HepG2 (cell line): Measurements from ENCODE around the gene TEX19. TPM values are rescaled to one million over a fixed set of nuclear protein-coding genes. Genes with fewer than 3 reads are reported as not detected.

Experiments used
- CREM ChIP-seq, 2 experiments: sonication (generic) in 1 of 2; formaldehyde crosslinking in 1 of 2; IDR thresholded peaks; 2 replicates each; pipeline versions ENCODE4 v1.4.0 to v1.6.1; 2016 to 2020; ENCODE audit warnings: antibody characterized with exemption in 1 of 2, mild to moderate bottlenecking in 1 of 2, missing genetic modification reagents in 1 of 2
- FOSL2 ChIP-seq: sonication (generic); formaldehyde crosslinking; IDR thresholded peaks from 2 replicates; pipeline ENCODE4 v1.4.0; 2020; ENCODE audit warnings: missing genetic modification reagents
- HMGA1 ChIP-seq: sonication (generic); formaldehyde crosslinking; conservative IDR thresholded peaks from 2 replicates; pipeline ENCODE4 v1.4.0; 2020; ENCODE audit warnings: missing genetic modification reagents
- HNF1B ChIP-seq: sonication (generic); formaldehyde crosslinking; IDR thresholded peaks from 2 replicates; pipeline ENCODE4 v1.5.1; 2020; ENCODE audit warnings: mild to moderate bottlenecking, moderate library complexity, missing genetic modification reagents
- KDM5B ChIP-seq: sonication (generic); formaldehyde crosslinking; IDR thresholded peaks from 2 replicates; pipeline ENCODE4 v1.4.0; 2020; ENCODE audit warnings: missing genetic modification reagents, mild to moderate bottlenecking, borderline replicate concordance
- NPAS2 ChIP-seq: sonication (generic); formaldehyde crosslinking; IDR thresholded peaks from 2 replicates; pipeline ENCODE4 v1.8.0; 2022; ENCODE audit warnings: mild to moderate bottlenecking, missing genetic modification reagents, borderline replicate concordance
- PHB2 ChIP-seq: fragments of 450-650 bp; IDR thresholded peaks from 2 replicates; pipeline ENCODE4 v1.6.1; 2018; ENCODE audit not compliant: partially characterized antibody
- ZNF142 ChIP-seq: sonication (generic); formaldehyde crosslinking; IDR thresholded peaks from 2 replicates; pipeline ENCODE4 v1.4.0; 2020; ENCODE audit warnings: missing genetic modification reagents
- ZNF430 ChIP-seq: sonication (generic); formaldehyde crosslinking; IDR thresholded peaks from 2 replicates; pipeline ENCODE4 v1.9.0; 2021; ENCODE audit warnings: mild to moderate bottlenecking, missing genetic modification reagents
- ZNF576 ChIP-seq: sonication (generic); formaldehyde crosslinking; IDR thresholded peaks from 2 replicates; pipeline ENCODE4 v1.4.0; 2020; ENCODE audit warnings: mild to moderate bottlenecking, missing genetic modification reagents
- ZNF670 ChIP-seq: sonication (generic); formaldehyde crosslinking; IDR thresholded peaks from 2 replicates; pipeline ENCODE4 v1.8.0; 2022; ENCODE audit warnings: mild to moderate bottlenecking, missing genetic modification reagents, borderline replicate concordance
- ZNF687 ChIP-seq: sonication (generic); formaldehyde crosslinking; IDR thresholded peaks from 2 replicates; pipeline ENCODE4 v1.5.1; 2020; ENCODE audit warnings: mild to moderate bottlenecking, missing genetic modification reagents, moderate library complexity
- ZNF83 ChIP-seq: sonication (generic); formaldehyde crosslinking; IDR thresholded peaks from 2 replicates; pipeline ENCODE4 v1.4.0; 2020; ENCODE audit warnings: missing genetic modification reagents, mild to moderate bottlenecking, borderline replicate concordance
- ZSCAN21 ChIP-seq: sonication (generic); formaldehyde crosslinking; IDR thresholded peaks from 2 replicates; pipeline ENCODE4 v1.8.0; 2022; ENCODE audit warnings: mild to moderate bottlenecking, missing genetic modification reagents, moderate library complexity, borderline replicate concordance
- ZSCAN31 ChIP-seq: sonication (generic); formaldehyde crosslinking; IDR thresholded peaks from 2 replicates; pipeline ENCODE4 v1.5.0; 2020; ENCODE audit warnings: low read depth, mild to moderate bottlenecking, missing genetic modification reagents
- polyA plus RNA-seq, 8 experiments: library from polyadenylated mRNA; depleted of rRNA in 3 of 8; stranded (reverse) in 7 of 8; unstranded in 1 of 8; fragments of >200 nt; fragmentation: Illumina TruSeq in 4 of 8; extraction: Trizol in 4 of 8; gene quantifications; 2 replicates each; pipeline versions ENCODE4 v1.2.1 to v1.2.3, GENCODE V29; 2011 to 2016; ENCODE audit warnings: low read depth in 4 of 8, missing spikeins in 1 of 8, mixed read lengths in 1 of 8; ENCODE audit not compliant: insufficient read depth in 1 of 8
- total RNA-seq, 5 experiments: library from RNA; depleted of rRNA; stranded (reverse); fragments of >200 nt; fragmentation: Illumina TruSeq; extraction: Trizol; gene quantifications; 2 replicates each; pipeline ENCODE4 v1.2.3, GENCODE V29; 2016; ENCODE audit warnings: low read depth in 1 of 5

TEX19 gene
- total and polyA plus RNA-seq, 2 of the 13 experiments (the other 11 are each of a cell fraction or from before 2014, with no cell fraction given) = 1.3 to 6.0 TPM

GRCh38 chr17:82328141-82328993 is 30.7 kb upstream of the TEX19 start (continued):
- TF ChIP-seq ZNF687 (peak; percentile 99), ZNF670 (CRISPR knock-in tag) (peak; percentile 19; the same call in 1 of the 2 replicates), ZSCAN21 (CRISPR knock-in tag) (peak; percentile 84; the same call in 1 of the 2 replicates), KDM5B (CRISPR knock-in tag) (peak; percentile 90), ZNF142 (0 out of 2 replicates have a peak, but pooled peaks have one; percentile 65), NPAS2 (CRISPR knock-in tag) (peak; percentile 99), ZNF83 (CRISPR knock-in tag) (0 out of 2 replicates have a peak, but pooled peaks have one; percentile 24), ZNF576 (CRISPR knock-in tag) (peak; percentile 73; the same call in 1 of the 2 replicates), HNF1B (CRISPR knock-in tag) (peak; percentile 99), CREM (IDR thresholded peaks at IDR 0.05) (peak; percentile 92), CREM (CRISPR knock-in tag; IDR thresholded peaks at IDR 0.05) (no peak), ZSCAN31 (CRISPR knock-in tag) (peak; percentile 94; the same call in 1 of the 2 replicates), FOSL2 (CRISPR knock-in tag) (peak; percentile 76), HMGA1 (CRISPR knock-in tag) (no peak), PHB2 (no peak), ZNF430 (CRISPR knock-in tag) (peak; percentile 95)
